ENCODE results near the gene BRAF. TPM values are rescaled to one million over a fixed set of nuclear protein-coding genes. Genes with fewer than 3 reads are reported as not detected.
"Not testable (repeated sequence)": the region's sequence is repeated elsewhere in the genome, so short reads cannot be mapped to it uniquely, and the experiment has no call there.

BRAF gene
- polyA plus RNA-seq, 1 donor: 12.2 TPM

DNA sequence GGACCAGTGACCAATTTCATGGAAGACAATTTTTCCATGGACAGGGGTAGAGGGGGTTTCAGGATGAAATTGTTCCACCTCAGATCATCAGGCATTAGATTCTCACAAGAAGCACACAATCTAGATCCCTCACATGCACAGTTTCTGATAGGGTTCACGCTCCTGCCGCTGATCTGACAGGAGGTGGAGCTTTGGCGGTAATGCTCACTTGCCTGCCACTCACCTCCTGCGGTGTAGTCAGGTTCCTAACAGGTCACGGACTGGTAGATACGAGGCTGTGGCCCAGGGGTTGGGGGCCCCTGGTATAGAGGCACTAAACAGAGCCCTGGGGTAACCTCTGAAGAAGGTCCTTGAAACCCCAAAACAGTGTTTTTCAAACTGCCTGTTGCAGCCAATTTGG lies 6.5 kb downstream of the BRAF start:
- DNase-seq: no peak

DNA sequence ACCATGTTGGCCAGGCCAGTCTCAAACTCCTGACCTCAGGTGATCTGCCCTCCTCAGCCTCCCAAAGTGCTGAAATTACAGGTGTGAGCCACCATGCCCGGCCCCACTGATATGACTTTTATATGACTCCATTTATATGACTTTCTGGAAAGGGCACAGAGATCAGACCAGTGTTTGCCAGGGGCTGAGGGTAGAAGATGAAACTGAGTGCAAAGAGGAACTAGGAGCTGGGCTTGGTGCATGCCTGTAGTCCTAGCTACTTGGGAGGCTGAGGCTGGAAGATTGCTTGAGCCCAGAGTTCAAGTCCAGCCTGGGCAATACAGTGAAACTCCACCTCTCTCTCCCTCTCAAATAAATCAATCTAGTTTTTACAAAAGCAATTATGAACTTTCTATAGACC lies 7.5 kb downstream of the BRAF start:
- DNase-seq: no peak

GRCh38 chr7:140915935-140916555 lies 8.7 kb downstream of the BRAF start:
- no peak for DNase-seq

GRCh38 chr7:140914083-140914482 lies 10.6 kb downstream of the BRAF start:
- no peak for DNase-seq

DNA sequence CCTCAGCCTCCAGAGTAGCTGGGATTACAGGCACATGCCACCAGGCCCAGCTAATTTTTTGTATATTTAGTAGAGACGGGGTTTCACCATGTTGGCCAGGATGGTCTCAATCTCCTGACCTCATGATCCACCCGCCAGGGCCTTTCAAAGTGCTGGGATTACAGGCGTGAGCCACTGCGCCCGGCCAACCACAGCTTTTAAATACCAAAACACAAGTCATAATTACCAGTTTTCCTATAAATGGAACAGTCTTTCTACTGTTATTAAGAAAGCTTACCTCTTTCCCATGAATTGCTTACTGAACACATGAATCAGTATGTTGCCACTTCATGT lies 11.2 kb downstream of the BRAF start:
- not testable (repeated sequence) for DNase-seq

DNA sequence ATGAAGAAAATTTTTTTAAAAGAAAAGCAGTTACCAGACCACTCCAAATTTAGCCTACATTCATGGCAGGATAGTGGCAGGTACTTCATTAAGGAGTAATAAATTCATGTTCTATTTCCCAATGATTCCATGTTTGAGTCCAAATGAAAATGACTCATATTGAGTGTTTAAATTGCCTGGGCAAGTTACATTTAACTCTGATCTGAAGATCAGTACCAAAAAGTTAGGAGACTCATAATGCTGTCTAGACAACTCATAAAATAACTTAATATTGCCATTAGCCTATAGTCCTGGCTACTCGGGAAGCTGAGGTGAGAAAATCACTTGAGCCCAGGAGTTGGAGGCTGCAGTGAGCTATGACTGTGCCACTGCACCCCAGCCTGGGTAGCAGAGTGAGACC lies 13.0 kb downstream of the BRAF start:
- no peak for DNase-seq

DNA sequence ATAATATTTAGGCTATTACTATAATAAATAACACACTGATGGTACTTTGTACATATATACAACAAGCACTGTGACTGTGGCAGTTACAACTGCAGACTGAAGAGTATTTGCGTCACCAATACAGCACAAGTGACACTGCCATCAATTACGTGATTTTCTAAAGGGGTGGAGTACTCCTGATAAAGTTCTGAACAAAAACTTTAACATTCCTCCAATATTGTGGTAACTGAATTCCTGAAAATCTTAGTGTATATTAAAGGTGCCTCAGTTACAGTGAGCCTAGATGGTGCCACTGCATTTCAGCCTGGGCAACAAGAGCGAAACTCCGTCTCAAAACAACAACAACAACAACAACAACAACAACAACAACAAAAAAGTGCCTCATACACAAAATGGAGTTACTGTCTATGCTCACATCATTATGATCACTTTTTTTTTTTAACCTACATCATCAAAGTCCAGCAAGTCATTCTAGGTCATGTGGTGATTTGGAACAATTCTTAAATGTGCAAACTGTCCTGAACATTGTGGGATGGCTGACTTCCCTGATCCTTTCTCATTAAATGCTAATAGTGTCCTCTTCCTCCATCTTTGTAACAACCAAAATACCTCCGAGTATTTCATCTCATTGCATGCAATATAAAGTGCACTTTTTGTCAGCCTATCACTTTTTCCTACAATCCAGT lies 15.1 kb downstream of the BRAF start:
- DNase-seq: no peak

DNA sequence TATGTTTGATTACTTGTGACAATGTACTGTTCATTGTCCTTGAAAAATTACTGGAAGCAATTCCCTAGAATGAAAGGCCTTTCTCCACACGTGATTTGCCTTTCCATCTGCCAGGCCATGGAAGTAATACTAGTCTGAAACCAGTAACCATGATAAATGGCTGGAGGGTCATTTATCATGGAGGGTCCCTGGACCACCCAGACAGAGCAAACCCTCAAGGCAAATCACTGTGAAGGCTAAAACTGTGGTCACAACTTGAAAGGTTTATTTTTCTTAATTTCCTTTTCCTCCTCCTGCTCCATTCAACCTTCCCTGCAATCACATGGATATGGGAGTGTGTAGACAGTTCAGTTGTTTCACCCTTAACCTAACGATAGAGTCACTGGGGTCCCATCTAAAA lies 16.4 kb downstream of the BRAF start:
- DNase-seq: no peak

GRCh38 chr7:140903741-140904480 lies 20.8 kb downstream of the BRAF start:
- no peak for DNase-seq

DNA sequence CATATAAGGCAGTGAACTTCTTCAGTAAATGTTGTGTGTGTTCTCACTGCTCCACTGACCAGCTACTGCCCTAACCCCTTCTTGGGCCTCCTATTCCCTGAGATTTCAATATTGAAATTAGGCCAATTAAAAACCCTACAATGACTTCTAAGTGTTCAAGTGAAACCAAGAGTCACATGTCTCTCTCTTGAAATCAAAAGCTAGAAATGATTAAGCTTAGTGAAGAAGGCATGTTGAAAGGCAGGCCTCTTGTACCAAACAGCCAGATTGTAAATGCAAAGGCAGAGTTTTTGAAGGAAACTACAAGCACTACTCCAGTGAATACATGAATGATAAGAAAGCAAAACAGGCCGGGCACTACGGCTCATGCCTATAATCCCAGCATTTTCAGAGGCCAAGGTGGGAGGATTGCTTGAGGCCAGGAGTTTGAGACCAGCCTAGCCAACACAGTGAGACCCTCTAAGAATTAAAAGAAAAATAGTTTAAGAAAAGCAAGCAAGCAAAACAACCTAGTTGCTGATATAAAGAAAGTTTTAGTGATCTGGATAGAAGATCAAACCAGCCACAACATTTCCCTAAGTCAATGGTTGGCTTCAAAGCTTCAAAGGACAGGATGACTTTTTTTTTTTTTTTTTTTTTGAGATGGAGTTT lies 22.3 kb downstream of the BRAF start:
- DNase-seq: no peak

DNA sequence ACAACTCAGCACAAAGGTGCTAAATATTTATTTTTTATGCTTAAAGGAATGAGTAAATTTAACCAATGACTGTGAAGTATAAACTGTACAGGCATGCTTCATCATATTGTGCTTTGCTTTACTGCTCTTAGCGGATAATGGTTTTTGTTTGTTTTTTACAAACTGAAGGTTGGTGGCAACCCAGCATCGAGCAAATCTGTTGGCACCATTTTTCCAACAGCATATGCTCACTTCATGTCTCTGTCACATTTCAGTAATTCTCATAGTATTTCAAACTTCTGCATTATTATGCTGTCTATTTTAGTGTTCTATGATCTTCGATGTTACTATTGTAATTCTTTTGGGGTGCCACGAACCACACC lies 22.8 kb downstream of the BRAF start:
- no peak for DNase-seq

- no peak for DNase-seq
Observed at GRCh38 chr7:140899883-140900282, 24.8 kb downstream of the BRAF start.

DNA sequence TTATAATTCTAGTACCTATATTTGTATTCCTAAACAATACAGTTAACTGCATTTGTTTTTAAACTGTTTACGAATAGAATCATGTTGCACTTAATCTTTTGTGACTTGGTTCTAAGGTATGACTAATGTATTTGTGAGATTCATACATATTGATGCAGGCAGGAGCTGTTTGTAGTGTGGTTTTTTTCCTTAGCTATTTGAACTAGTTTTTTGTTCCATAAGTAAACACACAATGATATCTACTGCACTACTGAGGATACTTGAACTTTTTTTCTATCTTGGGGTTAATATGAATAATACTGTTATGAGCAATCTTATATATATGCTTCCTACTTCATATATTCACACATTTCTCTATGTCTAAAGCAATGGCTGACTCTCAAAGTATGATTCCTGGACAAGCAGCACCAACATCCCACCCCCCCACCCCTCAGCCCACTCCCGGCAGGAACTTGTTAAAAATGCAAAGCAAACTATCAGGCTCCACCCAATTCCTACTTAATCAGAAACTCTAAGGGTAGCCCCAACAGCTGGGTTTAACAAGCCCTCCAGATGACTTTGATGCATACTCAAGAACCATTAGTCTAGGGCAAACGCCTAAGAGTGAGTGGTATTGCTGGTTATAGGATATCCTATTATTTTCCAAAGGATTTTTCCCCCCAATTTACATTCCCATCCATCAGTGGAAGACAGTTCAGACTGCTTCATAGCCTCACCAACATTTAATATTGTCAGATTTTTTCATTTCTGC lies 25.8 kb downstream of the BRAF start:
- no peak for DNase-seq

DNA sequence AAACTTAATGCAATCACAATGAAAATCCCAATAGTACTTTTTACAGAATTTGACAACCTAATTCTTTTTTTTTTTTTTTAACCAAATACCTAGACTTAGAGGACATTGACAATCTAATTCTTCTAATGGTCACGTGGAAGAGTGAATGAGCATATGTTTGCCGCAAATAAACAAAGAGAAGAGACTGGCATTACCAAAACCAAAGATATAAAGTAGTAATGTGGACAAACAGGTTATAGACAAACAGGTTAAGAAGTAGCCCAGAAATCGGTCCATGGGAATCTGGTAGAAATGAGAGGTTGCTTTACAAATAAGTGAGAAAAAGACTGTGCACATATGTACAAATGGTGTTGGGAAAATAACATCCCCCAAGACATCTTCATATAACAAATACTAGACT lies 27.7 kb downstream of the BRAF start:
- DNase-seq: no peak

- DNase-seq: no peak
Observed at GRCh38 chr7:140889645-140890044, 35.1 kb downstream of the BRAF start.

- DNase-seq: no peak
Observed at GRCh38 chr7:140889150-140889549, 35.6 kb downstream of the BRAF start.

DNA sequence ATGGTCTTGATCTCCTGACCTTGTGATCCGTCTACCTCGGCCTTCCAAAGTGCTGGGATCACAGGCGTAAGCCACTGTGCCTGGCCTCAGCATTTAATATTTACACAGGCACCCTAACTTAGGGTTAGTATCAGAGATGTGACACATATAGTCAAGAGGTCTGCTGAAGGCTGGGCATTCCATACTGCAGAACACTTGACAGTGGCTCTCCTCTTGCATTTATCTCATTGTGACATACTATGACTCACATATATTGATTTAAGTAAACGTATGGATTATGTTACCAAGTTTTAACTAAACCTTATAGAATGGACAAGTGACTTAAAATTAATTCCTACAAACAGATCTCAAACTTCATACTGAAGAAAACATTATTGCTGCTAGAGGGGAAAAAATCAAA lies 36.6 kb downstream of the BRAF start:
- DNase-seq: no peak

DNA sequence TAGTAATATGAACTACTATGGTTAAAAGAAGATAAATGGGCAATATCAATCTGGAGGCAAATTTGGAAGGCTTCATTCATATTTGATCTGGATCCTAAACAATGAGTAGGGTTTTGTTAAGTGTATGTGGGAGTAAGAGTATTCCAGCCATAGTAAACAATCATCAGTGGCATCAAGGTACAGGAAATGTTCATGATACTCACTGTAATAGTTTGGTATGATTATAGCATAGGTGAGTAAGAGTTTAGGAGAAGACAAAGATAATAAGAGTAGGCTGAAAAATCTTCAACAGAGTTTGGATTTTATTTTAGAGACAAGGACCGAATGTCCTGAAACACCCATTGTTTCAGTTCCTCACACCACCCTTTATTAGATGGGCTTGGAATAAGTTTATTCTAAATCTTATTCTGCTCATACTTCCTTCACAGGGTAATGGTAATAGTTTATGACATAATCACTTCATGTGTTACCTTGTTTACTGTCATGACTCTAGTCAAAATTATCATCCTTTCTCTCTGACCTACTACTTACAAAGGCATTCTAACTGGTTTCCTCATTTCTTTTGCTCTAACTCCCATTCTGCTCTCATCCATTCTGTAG lies 38.9 kb downstream of the BRAF start:
- no peak for DNase-seq

DNA sequence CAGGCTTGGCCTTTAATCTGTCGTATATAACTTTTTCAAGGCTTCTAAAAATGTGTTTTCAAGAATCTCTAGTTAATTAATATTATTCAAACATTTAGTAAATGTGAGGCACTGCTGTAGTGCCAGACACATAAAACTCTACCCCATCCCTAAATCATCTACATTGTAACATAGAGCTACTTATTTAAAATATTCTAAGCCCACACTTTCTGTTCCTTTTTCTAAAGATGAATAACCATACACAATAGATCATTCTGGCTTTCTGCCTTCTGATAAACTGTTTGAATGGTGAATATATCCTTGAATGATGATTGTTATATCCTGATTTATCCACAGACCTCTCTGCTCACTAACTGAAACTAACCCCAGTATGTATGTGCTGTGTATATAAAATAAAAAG lies 41.4 kb downstream of the BRAF start:
- no peak for DNase-seq

DNA sequence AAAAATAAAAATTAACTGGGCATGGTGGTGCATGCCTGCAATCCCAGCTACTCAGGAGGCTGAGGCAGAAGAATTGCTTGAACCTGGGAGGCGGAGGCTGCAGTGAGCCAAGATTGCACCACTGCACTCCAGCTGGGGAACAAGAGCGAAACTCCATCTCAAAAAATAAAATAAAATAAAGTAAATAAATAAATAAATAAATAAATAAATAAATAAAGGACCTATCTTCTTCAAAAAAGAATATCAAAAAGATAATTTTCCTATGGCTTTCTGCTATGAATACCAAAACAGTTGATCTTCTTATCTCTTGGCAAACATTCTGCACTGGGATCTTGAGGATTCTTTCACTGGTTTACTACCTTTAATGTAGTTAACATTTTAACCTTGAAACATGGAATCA lies 41.9 kb downstream of the BRAF start:
- not testable (repeated sequence) for DNase-seq

GRCh38 chr7:140881507-140882228 lies 43.1 kb downstream of the BRAF start:
- no peak for DNase-seq

DNA sequence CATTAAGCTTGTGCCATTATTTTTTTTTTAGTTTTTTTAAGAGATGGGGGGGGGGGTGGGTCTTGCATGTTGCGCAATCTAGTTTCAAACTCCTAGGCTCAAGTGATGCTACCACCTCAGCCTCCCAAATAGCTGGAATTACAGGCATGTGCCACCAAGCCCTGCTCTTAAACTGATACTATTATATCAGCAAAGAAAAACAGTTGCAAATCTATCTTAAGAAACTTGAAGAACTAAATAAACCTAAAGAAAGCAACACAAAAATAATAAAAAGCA lies 47.5 kb downstream of the BRAF start:
- no peak for DNase-seq

All from hindlimb muscle (tissue), 1 donor.